Right renal pelvis (tissue), 4 donors: ENCODE results near the gene MASTL. TPM values are rescaled to one million over a fixed set of nuclear protein-coding genes. Genes with fewer than 3 reads are reported as not detected.
A peak's percentile ranks its signal among the peaks of the same experiment; 100 is the strongest.
"Not testable (repeated sequence)": the region's sequence is repeated elsewhere in the genome, so short reads cannot be mapped to it uniquely, and the experiment has no call there.

Experiments used
- DNase-seq, 4 donors: peaks; one replicate each; pipeline ENCODE4 v3.0.0-alpha.2; 2013; ENCODE audit warnings: low read depth in 4 of 4, low spot score in 3 of 4, missing footprints in 1 of 4
- polyA plus RNA-seq, 4 donors: library from polyadenylated mRNA; unstranded; fragments of 120-200 nt; gene quantifications; one replicate each; pipeline ENCODE4 v1.2.1, GENCODE V29; 2013; ENCODE audit not compliant: insufficient read length in 4 of 4

Gene MASTL
- 10 to 100 TPM; 10.4 to 17.3 (median 15.2) TPM for polyA plus RNA-seq

DNA sequence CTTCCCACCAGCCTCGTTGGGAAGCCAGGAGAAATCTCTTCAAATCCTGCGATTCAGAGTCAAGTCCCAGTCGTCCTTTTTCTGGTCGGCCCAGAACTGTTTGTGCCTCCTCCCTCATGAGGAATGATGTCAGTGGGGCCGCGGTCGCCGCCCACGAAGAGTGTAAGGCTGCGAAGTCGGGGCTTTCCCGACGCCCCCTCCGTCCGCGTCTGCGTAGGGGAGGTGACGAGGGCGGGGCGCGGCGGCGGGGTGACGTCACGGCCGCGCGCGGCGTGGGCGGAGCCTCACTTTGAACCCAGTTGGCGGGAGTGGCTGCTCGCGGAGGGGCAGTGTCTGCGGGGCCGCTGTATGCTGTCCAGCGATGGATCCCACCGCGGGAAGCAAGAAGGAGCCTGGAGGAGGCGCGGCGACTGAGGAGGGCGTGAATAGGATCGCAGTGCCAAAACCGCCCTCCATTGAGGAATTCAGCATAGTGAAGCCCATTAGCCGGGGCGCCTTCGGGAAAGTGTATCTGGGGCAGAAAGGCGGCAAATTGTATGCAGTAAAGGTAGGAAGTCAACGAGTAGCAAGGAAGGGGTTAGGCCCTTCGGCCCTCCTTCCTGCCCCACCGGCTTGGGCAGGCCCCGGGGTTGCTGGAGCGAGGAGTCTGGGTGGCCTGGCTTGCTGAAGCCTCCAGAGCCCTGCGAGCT lies at the start of gene MASTL:
Gene MASTL (plus strand): TSS at position 287 of the 689 bp plus-strand sequence. CDS start 75 bp downstream, at position 362.
- DNase-seq: peak; percentile 78 to 92 (median 82)

DNA sequence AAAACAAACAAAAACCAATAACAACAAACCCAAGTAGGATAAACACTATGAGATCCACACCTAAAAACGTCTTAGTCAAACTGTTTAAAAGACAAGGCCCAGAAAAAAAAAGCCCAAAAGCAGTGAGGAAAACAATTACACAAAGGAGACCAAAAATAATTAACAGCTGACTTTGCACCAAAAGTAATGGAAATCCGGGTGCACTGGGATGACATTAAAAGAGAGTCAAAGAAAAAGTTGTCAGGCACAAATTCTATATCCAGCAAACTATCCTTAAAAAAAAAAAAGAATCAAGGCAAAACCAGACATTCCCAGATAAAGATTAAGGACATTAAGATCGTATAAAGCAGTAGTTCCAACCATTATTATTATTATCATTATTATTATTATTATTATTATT lies 47.0 kb upstream of the MASTL start:
- no peak for DNase-seq

DNA sequence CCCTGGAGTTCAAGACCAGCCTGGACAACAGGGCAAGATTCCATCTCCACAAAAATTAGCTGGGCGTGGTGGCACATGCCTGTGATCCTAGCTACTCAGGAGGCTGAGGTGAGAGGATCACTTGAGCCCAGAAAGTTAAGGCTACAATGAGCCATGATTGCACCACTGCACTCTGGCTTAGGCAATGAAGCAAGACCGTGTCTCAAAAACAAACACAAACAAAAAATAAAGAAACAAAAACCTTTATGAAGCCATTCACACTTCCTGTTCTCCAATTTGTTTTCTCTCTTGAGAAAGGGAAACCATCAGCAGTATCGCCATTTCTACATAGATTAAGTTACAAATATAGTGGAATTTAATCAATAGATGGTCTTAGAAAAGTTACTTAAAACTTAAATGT lies 20.8 kb upstream of the MASTL start:
- DNase-seq: no peak

DNA sequence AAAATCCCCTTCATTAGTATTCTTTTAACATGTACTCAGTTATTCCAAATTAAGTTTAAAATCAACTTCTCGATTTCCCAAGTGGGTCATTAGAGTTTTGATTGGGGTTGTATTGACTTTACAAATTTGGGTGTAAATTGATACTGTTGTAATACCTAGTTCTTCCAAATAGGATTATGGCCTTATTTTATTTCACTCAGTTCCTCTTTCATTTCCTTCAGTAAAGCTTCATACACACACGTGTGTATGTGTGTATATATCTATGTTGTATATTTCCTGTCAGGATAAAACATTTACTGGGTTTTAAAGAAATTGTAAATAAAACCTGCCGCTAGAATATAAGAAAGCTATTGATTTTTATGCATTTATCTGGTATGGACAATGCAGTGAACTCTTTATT lies 16.9 kb upstream of the MASTL start:
- no peak for DNase-seq

DNA sequence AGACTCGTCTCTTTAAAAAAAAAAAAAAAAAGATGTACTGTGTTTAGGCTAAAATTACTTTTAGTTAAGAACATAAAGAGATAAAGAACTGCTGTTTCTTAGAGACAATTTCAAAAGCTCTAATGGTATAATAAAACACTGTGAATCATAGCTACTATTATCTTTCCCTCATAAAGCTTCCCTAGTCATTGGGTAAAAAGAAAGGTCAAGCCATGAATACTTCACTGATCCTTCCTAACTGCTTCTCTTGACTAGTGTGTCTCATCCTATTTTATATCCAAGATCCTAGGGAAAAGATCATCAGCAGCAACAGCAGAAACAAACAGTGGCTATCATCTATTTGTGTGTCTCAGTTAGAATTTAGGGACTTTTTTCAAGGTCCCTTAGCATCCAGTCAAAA lies 11.5 kb upstream of the MASTL start:
- no peak for DNase-seq

DNA sequence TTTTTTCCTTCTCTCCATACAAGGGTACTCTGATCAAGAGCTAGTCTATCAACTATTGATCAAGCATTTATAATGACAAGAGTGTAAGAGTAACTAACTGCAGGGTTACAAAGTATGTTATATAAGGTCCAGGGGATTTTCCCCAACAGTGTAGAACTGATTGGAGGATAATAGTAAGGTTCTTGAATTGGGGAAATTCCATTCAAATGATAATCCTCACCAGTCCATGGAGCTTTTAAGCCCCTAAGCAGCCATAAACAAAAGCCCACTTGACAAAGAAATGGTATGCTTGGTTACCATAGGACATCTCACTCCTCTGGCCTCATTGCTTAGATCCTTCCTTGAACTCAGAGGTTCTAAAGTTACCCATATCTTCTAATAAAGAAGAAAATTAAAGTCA lies 9.2 kb upstream of the MASTL start:
- no peak for DNase-seq

DNA sequence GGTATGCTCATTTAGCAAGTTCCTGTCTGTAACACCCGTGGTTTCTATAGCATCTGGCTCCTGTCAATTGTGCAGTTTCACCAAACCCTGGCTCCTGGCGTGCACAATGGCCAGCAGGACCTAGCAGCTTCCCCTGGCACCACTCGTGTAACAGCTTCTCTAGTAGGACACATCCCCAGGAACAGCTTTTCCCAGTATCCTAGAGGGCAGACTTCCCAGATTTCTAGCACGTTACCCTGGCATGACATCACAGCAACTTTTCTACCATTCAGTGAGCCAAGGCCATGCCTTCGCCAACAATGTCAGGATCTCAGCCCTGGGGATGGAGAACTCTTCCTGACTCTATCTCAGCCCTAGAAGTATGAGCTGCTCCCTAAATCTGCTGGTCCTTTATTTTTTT lies 7.5 kb upstream of the MASTL start:
- no peak for DNase-seq

DNA sequence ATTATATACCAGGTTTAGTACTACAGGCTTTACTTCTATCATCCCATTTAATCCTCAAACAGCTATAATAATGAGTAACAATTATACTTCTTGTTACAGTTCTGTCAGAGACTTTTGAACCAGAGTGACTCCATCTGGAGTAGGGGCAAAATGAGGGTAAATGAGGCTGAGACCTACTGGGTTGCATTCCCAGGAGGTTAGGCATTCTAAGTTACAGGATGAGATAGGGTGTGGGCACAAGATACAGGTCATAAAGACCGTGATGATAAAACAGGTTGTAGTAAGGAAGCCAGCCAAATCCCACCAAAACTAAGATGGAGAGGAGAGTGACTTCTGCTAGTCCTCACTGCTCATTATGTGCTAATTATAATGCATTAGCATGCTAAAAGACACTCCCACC lies 4.9 kb upstream of the MASTL start:
- no peak for DNase-seq

DNA sequence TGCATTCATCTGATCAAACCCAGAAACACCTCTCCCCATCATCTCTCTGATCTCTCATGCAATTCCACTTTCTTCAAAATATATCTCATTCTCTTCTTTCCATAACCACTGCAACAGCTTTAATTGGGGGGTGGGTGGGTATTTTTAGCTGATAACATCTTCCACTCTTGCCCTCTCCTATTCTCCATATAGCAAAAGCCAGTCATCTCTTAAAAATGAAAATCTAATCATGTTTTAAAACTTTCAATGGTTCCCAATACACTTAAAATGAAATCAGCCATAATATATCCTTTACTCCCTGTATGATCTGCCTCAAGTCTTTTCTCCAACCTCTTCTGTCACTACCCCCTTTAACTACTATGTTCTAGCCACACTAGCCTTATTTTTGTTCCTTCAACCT lies 2.5 kb upstream of the MASTL start:
- DNase-seq: no peak

DNA sequence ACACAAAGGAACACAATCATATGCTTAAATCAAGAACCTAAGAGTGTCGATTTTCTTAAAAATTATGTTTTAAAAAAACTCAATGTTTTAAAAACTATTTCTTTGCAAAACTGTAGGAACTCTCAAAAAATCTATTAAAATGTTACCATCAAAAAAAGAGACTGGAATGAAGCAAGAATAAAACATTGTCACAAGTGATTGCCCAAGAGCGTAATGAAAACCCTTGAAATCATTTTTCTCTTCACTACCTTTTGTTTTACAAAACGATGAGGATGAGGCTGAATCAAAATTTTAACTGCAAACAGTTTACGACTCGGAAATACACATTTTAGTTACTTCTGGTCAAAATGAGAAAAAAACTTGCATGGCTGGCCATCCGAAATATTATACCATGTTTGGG lies 1.8 kb upstream of the MASTL start:
- DNase-seq: no peak

DNA sequence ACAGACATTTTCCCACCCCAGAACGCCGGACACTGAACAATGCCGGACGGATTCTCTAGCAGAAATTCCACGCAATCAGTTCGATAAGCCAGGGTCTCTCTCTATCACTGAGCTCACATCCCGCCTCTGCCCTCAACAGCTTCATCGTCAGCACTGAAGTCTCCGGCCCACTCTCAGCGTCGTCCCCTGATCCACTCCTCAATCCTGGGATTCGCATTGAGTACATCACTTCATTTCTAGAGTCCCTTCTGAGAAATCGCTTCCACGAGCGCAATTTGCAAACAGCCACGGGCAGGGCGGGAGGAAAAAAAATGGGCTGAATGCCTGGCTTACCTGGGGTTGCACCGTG lies 1.3 kb upstream of the MASTL start:
- peak; percentile 12 to 61 (median 28) for DNase-seq

DNA sequence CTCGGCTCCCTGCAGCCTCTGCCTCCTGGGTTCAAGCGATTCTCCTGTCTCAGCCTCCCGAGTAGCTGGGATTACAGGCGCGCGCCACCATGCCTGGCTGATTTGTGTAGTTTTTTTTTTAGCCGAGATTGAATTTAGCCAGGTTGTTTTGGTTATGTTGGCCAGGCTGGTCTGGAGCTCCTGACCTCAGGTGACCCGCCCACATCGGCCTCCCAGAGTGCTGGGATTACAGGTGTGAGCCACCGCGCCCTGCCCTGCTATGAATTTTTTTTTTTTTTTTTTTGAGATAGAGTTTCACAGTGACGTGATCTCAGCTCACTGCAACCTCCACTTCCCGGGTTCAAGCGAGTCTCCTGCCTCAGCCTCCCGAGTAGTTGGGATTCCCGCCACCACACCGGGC lies 1.4 kb downstream of the MASTL start:
- not testable (repeated sequence) for DNase-seq

DNA sequence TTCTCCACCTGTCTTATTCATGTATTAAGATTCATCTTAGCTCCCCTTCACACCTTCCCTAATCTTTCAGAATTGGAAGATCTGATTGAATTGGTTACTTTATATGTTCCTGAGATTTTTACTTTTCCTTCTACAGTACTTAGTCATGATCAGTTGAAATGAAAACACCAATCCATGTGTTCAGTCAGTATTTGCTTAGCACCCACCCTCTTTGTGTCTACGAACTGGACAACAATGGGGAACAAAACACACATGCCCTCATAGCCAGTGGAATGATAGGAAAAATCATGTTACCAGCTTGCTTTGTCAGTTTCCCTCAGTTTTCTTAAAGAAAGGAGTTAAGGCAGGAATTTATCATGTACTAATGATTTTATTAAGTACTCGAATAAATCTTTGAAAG lies 2.0 kb downstream of the MASTL start:
- DNase-seq: no peak

DNA sequence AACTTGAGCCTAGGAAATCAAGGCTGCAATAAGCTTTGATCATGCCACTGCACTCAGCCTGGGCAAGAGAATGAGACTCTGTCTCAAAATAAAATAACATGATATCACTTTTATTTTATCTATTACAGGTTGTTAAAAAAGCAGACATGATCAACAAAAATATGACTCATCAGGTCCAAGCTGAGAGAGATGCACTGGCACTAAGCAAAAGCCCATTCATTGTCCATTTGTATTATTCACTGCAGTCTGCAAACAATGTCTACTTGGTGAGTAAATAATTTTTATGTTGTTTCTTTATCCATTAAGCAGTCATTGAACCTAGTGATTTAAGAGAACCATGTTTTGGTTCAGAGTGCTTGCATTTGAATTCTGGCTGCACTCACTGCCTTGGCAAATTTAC lies 3.3 kb downstream of the MASTL start:
- DNase-seq: no peak

DNA sequence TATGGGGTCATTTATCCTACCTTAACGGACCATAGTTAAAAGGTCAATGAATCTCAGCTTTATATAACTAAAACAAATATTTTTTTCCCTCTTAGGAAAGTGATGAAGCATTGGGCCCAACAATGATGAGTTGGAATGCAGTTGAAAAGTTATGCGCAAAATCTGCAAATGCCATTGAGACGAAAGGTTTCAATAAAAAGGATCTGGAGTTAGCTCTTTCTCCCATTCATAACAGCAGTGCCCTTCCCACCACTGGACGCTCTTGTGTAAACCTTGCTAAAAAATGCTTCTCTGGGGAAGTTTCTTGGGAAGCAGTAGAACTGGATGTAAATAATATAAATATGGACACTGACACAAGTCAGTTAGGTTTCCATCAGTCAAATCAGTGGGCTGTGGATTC lies 14.7 kb downstream of the MASTL start:
- no peak for DNase-seq

DNA sequence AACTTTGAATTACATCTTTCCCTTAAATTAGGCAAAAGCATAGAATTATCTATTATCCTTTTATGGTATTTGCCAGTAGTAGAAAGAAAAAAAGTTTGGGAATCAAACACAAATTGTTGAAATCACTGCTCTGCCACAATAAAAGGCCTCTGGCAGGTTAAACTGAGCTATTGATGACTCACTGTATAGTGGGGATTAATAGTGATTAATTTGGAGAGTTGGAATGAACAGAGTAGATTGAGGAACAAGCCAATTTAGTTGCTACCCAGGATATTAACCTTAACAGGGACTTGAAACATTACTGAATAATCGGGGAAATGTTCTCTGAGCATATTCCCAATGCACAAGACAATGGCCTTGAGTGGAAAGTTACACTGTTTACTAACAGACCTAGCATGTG lies 33.1 kb downstream of the MASTL start:
- DNase-seq: no peak

DNA sequence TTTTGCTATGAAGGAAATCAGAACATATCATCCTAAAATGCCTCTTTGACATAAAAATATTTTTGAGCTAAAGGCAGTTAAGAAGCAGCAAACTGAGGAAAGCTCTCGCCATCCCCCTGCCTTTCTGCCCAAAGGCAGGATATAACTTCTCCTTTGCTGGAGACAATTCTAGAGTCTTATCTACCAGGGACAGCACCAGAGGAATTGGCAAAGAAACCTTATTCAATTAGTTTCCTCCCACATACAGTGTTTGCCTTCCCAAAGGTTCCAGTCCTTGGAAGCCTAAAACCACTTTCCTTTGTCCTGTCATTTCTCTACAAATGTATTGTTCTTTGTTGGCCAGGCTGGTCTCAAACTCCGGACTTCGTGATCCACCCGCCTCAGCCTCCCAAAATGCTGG lies 33.7 kb downstream of the MASTL start:
- no peak for DNase-seq

DNA sequence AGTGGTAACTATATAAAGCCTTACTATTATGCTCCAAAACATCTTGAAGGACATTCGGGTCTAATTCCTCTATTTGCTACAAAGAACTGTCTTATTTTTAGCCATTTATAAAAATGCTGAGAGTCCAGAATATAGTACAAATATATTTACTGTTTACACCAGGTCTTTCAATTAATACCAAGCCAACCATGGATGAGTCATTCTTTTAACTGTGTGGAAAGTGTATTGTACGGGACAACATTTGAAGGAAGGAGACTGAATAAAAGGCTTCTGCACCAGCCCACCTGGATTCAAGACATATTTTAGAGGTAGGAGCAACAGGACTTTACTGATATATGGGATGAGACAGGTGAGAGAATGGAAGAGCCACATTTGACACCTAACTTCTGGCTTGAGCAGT lies 35.4 kb downstream of the MASTL start:
- DNase-seq: no peak

DNA sequence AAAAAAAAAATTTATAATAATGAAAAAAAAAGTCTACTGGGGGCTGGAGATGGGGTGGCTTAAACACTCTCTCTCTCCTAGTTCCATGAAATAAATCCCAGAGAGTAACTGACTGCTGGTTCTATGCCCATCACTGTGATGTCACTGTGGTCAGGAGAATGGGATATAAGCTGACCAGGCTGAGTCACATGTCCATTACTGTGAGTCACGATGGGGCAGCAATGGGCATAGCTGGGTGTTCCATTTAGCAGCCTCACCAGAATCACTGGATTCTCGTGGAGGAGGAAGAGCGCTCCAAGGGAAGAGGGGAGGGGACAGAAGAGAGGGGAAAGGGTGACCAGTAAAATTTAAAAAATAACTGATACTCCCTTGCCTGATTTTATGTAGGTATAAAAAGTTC lies 37.1 kb downstream of the MASTL start:
- no peak for DNase-seq

DNA sequence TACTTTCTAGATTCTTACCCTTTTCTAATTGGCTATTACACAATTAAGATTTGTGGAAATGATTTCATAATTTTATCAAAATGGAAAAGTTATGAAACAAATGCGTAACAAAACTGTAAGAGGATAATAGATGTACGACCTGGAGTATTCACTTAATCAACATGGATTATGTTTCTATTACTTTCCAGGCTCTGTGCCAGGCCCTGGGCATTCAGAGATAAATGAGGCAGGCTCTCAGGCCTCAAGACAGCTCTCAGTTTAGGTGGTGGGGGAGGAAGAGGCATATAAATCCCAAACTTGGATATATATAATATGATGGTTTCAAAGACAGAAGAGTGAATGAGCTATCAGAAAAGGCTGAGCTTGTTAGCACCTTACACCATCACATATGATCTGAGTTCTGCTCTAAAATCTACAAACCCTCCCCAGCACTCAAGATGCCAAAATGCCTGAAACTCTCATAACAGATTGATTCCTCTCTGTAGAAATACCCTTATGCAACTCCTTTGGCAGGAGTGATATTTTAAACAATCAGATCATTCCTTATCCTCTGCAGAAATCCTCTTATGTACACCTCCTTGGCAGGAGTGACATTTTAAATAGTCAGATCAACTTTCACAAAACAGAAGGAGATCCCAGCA lies 42.9 kb downstream of the MASTL start:
- DNase-seq: no peak

DNA sequence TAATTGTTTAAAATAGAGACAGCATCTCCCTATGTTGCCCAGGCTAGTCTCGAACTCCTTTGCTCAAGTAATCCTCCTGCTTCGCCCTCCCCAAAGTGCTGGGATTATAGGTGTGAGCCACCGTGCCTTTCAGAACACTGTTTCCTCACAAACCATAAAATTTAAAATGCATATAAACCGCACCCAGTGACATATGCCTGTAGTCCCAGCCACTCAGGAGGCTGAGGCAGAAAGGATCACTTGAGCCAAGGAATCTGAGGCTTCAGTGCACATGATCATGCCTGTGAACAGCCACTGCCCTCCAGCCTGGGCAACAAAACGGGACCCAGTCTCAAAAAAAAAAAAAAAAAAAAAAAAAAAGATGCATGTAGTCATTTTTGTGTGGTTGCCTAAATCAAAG lies 48.7 kb downstream of the MASTL start:
- no peak for DNase-seq

DNA sequence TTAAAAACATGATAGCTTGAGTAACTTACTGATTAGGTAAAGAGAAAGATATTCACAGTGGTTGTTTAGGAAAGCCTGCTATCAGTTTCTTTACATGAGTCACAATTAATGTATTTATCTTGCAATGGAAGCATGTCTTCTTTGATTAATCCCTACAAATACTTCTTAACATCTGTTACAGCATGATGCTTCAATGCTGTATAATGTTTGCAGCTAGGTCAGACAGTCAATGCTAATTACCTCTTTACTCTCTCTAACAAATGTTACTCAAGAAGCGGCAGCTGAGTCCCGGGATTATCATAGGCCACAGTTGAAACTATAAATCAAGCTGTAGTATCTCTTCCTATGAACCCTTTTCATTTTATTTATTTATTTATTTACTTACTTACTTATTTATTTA lies 52.2 kb downstream of the MASTL start:
- DNase-seq: no peak

DNA sequence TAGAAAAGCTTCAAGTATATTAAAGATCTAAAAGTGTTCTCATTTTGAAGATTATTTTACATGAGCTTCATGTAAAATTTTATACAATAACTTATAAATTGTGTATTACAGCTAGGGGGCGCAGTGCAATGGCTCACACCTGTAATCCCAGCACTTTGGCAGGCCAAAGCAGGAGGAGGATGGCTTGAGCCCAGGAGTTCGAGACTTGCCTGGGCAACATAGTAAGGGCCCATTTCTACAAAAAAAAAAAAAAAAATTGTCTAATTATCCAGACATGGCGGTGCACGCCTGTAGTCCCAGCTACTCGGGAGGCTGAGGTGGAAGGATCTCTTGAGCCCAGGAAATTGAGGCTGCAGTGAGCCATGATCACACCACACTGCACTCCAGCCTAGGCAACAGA lies 68.8 kb downstream of the MASTL start:
- DNase-seq: no peak
